BE2C (cell line): ENCODE measurements around the gene TNFRSF21.

Source experiments
- DNase-seq: peaks from one replicate; pipeline ENCODE4 v3.0.0-alpha.2; 2020
- H3K27me3 ChIP-seq: fragments of 250-450 bp; sonication (Bioruptor Pico); 2 replicates; pipeline ENCODE4 v1.5.1; 2020; ENCODE audit warnings: mild to moderate bottlenecking
- H3K36me3 ChIP-seq: fragments of 250-450 bp; sonication (Bioruptor Pico); 2 replicates; pipeline ENCODE4 v1.5.1; 2020; ENCODE audit warnings: mild to moderate bottlenecking
- H3K4me1 ChIP-seq: fragments of 250-450 bp; sonication (Bioruptor Pico); 2 replicates; pipeline ENCODE4 v1.5.1; 2020
- H3K4me3 ChIP-seq: 2 replicates; pipeline ENCODE4 v1.5.1; 2011; ENCODE audit warnings: low read depth, low read length
- H3K9me3 ChIP-seq: fragments of 250-450 bp; sonication (Bioruptor Pico); 2 replicates; pipeline ENCODE4 v1.5.1; 2020
- TF ChIP-seq, protein P1 (sequence below): IDR thresholded peaks from 2 replicates; pipeline ENCODE4 v1.5.1; 2012; ENCODE audit warnings: mild to moderate bottlenecking, low read depth, low read length

The TNFRSF21 gene

DNA sequence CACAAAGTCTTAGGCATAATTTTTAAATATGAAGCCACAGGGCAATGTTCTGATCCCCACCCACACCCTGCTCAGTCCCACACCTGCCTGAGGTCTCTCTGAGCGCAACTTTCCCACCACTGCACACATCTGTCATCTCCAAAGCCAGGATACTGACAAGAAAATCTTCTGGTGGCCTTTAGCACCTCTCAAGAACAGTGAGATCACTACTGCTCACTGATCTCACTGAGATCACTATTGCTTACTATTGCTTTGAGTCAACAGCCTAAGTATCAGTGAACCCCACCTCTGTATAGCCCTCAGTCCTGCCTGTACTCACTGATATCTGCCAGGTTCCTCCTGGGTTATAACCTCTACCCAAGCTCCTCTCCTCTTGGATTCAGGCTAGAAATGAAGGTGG lies 6.4 kb downstream of the TNFRSF21 start:
- Histone ChIP-seq H3K27me3 (no peaks in the 10 kb centered on the region), H3K9me3 (no peaks in the 10 kb centered on the region), H3K4me1 (0 out of 2 replicates have a peak, but pooled peaks cover 4% of the 10 kb centered on the region), H3K36me3 (no peaks in the 10 kb centered on the region), H3K4me3 (no peak overlapping the region)
- TF ChIP-seq, protein P1, sequence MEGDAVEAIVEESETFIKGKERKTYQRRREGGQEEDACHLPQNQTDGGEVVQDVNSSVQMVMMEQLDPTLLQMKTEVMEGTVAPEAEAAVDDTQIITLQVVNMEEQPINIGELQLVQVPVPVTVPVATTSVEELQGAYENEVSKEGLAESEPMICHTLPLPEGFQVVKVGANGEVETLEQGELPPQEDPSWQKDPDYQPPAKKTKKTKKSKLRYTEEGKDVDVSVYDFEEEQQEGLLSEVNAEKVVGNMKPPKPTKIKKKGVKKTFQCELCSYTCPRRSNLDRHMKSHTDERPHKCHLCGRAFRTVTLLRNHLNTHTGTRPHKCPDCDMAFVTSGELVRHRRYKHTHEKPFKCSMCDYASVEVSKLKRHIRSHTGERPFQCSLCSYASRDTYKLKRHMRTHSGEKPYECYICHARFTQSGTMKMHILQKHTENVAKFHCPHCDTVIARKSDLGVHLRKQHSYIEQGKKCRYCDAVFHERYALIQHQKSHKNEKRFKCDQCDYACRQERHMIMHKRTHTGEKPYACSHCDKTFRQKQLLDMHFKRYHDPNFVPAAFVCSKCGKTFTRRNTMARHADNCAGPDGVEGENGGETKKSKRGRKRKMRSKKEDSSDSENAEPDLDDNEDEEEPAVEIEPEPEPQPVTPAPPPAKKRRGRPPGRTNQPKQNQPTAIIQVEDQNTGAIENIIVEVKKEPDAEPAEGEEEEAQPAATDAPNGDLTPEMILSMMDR: no peak
- no peak for DNase-seq

DNA sequence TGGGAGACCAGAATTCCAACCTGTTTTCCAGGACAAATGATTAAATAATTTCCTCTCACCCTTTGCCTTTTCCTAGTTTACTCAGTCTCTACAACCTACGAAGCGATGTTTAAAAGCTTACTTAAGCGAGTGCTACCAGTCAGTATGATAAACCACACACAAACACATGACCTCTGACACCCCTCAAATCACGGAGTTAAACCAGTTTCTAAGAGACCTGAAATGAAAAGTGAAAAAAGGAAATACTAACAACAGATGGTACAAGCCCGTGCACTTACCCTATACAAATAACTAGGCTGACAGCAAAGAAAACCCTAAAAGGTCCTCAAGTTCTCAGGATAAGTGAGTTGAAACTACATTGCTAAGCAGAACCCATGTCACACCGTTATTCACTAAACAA lies 7.7 kb downstream of the TNFRSF21 start:
- Histone ChIP-seq H3K27me3 (no peaks in the 10 kb centered on the region), H3K36me3 (no peaks in the 10 kb centered on the region), H3K9me3 (no peaks in the 10 kb centered on the region), H3K4me3 (no peak overlapping the region), H3K4me1 (0 out of 2 replicates have a peak, but pooled peaks cover 4% of the 10 kb centered on the region)
- TF ChIP-seq, protein P1: no peak
- DNase-seq: no peak

DNA sequence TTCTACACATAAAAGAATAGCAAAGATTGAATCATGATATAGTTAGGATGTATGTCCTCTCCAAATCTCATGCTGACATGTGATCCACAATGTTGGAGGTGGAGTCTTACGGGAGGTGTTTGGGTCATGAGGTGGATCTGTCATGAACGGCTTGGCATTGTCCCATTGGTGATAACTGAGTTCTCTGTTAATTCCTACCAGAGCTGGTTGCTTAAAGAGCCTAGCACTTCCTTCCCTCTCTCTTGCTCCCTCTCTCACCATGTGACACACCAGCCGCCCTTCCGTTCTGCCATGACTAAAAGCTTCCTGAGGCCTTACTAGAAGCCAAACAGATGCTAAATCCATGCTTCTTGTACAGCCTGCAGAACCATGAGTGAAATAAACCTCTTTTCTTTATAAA lies 8.3 kb downstream of the TNFRSF21 start:
- Histone ChIP-seq H3K4me3 (no peak overlapping the region), H3K27me3 (no peaks in the 10 kb centered on the region), H3K4me1 (0 out of 2 replicates have a peak, but pooled peaks cover 4% of the 10 kb centered on the region), H3K36me3 (no peaks in the 10 kb centered on the region), H3K9me3 (no peaks in the 10 kb centered on the region)
- no peak for DNase-seq
- TF ChIP-seq, protein P1: no peak

DNA sequence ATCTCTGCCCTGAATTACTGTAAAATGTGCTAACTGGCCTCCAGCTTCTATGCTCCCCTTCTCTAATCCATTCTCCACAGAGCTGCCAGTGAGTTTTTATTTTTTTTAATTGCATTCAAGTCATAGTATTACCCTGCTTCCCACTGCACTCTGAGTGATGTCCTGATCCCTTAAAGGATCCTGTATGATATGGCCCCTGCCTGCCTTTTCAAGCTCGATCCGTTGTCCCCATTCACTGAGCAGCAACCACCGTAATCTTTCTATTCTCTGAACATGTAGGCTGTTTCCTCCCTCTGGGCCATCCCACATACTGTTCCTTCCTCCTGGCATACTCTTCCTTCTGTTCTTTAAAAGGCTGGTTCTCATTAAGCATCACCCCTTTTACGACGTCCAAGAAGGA lies 9.3 kb downstream of the TNFRSF21 start:
- Histone ChIP-seq H3K36me3 (no peaks in the 10 kb centered on the region), H3K4me1 (peaks cover 4% of the 10 kb centered on the region; the same call in 1 of the 2 replicates), H3K27me3 (no peaks in the 10 kb centered on the region), H3K9me3 (no peaks in the 10 kb centered on the region), H3K4me3 (no peak overlapping the region)
- no peak for DNase-seq
- TF ChIP-seq, protein P1: no peak

DNA sequence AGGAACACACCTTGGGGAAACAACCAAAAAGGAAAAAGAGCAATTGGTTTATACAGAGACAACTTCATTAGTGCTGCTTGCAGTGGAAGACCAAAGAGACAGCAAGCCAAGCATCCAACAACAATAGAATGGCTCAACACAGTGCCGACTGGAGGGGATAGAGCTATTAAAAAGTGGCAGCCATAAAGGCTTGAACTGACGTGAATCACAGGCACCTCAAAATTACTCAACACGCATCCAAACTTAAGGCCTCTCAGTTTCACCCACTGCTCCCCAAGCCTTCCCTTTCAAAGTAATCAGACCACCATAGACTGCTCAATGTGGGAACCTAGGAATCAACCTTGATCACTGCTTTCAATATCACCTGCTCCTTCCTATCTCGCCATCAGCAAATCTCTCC lies 9.7 kb downstream of the TNFRSF21 start:
- Histone ChIP-seq H3K27me3 (no peaks in the 10 kb centered on the region), H3K9me3 (no peaks in the 10 kb centered on the region), H3K4me3 (no peak overlapping the region), H3K36me3 (no peaks in the 10 kb centered on the region), H3K4me1 (peaks cover 6% of the 10 kb centered on the region; the same call in 1 of the 2 replicates)
- no peak for DNase-seq
- TF ChIP-seq, protein P1: no peak

DNA sequence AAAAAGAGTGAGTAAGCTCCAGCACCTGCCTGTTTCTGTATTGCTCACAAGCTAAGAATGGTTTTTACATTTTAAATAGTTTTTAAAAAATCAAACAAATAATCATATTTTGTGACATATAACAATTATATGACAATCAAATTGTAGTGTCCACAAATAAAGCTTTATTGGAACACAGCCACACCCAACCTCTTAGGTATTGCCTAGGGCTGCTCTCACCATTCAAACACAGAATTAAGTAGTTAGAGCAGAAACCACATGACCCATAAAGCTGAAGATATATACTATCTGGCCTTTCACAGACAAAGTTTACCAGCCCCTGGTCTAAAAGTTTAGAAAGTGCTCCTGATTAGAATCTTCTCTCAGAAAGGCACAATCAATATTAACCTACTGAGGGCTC lies 11.2 kb downstream of the TNFRSF21 start:
- H3K9me3 ChIP-seq: no peaks in the 10 kb centered on the region
- H3K36me3 ChIP-seq: peaks cover under 1% of the 10 kb centered on the region; the same call in 1 of the 2 replicates
- H3K4me1 ChIP-seq: peaks cover 6% of the 10 kb centered on the region; the same call in 1 of the 2 replicates
- DNase-seq: no peak
- no peaks in the 10 kb centered on the region for H3K27me3 ChIP-seq
- TF ChIP-seq, protein P1: no peak
- no peak overlapping the region for H3K4me3 ChIP-seq
